T-cell (primary cell): Measurements from ENCODE around the gene EREG. TPM values are rescaled to one million over a fixed set of nuclear protein-coding genes. Genes with fewer than 3 reads are reported as not detected.
"Not testable (repeated sequence)": the region's sequence is repeated elsewhere in the genome, so short reads cannot be mapped to it uniquely, and the experiment has no call there.

Source experiments
- ATAC-seq, 4 experiments: fragments of 200-7000 bp in 3 of 4; fragments of 150-1000 bp in 1 of 4; cut with Tn5 transposase; replicated peaks in 1 of 4; 1 replicate in 3 of 4; 2 replicates in 1 of 4; pipeline ENCODE4 v1.10.0; 2021; ENCODE audit warnings: moderate library complexity in 3 of 4, mild to moderate bottlenecking in 2 of 4, moderate number of reproducible peaks in 1 of 4
- CTCF ChIA-PET, 2 donors: fragments of 300-600 bp; sonication (Branson Sonifier 250); formaldehyde crosslinking; loops; one replicate each; lab custom pipeline; 2022; ENCODE audit warnings: antibody characterized with exemption in 2 of 2; lab: Charles Lee
- POLR2A ChIA-PET, 2 donors: fragments of 300-600 bp; sonication (Branson Sonifier 250); formaldehyde crosslinking; loops; one replicate each; lab custom pipeline; 2022; ENCODE audit warnings: antibody characterized with exemption in 2 of 2; lab: Charles Lee
- DNase-seq, 35 experiments: peaks; one replicate each; pipeline versions ENCODE4 v3.0.0 to v3.0.0-alpha.2; 2013 to 2023
- H3K27ac ChIP-seq: one replicate; pipeline ENCODE4 v1.5.1; 2013; ENCODE audit warnings: low read length
- H3K27me3 ChIP-seq, 2 experiments: replicated peaks in 1 of 2; 1 replicate in 1 of 2; 2 replicates in 1 of 2; pipeline versions ENCODE4 v1.6.1 to v1.7.0; 2013; ENCODE audit warnings: low read length in 1 of 2, mixed read lengths in 1 of 2; ENCODE audit not compliant: control insufficient read depth in 2 of 2, insufficient read depth in 2 of 2; ENCODE audit errors: extremely low read depth in 1 of 2
- H3K36me3 ChIP-seq, 2 donors: 1 replicate in 1 of 2; 2 replicates in 1 of 2; pipeline versions ENCODE4 v1.6.1 to v1.7.0; 2013; ENCODE audit warnings: low read length in 1 of 2; ENCODE audit not compliant: control insufficient read depth in 2 of 2, insufficient read depth in 1 of 2; ENCODE audit errors: extremely low read depth in 1 of 2
- H3K4me1 ChIP-seq, 2 experiments: 1 replicate in 1 of 2; 2 replicates in 1 of 2; pipeline versions ENCODE4 v1.6.1 to v1.7.0; 2013; ENCODE audit warnings: low read length in 2 of 2, mixed read lengths in 1 of 2; ENCODE audit not compliant: insufficient read depth in 2 of 2, control insufficient read depth in 1 of 2; ENCODE audit errors: extremely low read depth in 1 of 2
- H3K4me3 ChIP-seq, 2 donors: 1 replicate in 1 of 2; 2 replicates in 1 of 2; pipeline versions ENCODE4 v1.5.1 to v1.7.0; 2013; ENCODE audit warnings: mild to moderate bottlenecking in 2 of 2, low read length in 1 of 2, moderate library complexity in 1 of 2; ENCODE audit not compliant: control insufficient read depth in 1 of 2; ENCODE audit errors: extremely low read depth in 1 of 2
- H3K9me3 ChIP-seq: 2 replicates; pipeline ENCODE4 v1.7.0; 2013
- H3K27ac Mint-ChIP-seq, 2 donors: one replicate each; pipeline ENCODE4 v1.8.0; 2020 to 2021; ENCODE audit warnings: mild to moderate bottlenecking in 2 of 2, mixed read lengths in 2 of 2
- H3K27me3 Mint-ChIP-seq, 2 donors: one replicate each; pipeline ENCODE4 v1.8.0; 2021 to 2022; ENCODE audit warnings: mixed read lengths in 2 of 2
- H3K36me3 Mint-ChIP-seq: one replicate; pipeline ENCODE4 v1.8.0; 2021; ENCODE audit warnings: mixed read lengths
- H3K4me1 Mint-ChIP-seq, 3 donors: one replicate each; pipeline ENCODE4 v1.8.0; 2020 to 2022; ENCODE audit warnings: mixed read lengths in 3 of 3, mild to moderate bottlenecking in 1 of 3
- H3K4me3 Mint-ChIP-seq, 3 donors: one replicate each; pipeline ENCODE4 v1.8.0; 2020 to 2022; ENCODE audit warnings: mild to moderate bottlenecking in 3 of 3, mixed read lengths in 3 of 3, moderate library complexity in 3 of 3
- H3K9me3 Mint-ChIP-seq, 3 donors: one replicate each; pipeline ENCODE4 v1.8.0; 2020 to 2022; ENCODE audit warnings: mixed read lengths in 3 of 3
- WGBS: methylation state at CpG from one replicate; pipeline ENCODE4 v1.1.5; 2013; ENCODE audit warnings: missing lambda C conversion rate; ENCODE audit not compliant: insufficient coverage; 5-methylcytosine and 5-hydroxymethylcytosine counted together
- total RNA-seq, 35 experiments: library from RNA in 6 of 35; stranded (reverse) in 6 of 35; fragments of 120-200 nt in 1 of 35; gene quantifications; one replicate each; pipeline versions ENCODE4 v1.2.1 to v1.2.4 and lab custom pipeline; 2013 to 2026

Gene EREG
- total RNA-seq, 5 donors from 2014 or later (not counting 1 experiment from before 2014, with no cell fraction given) = 0.16 to 1.5 (median 0.44) TPM

DNA sequence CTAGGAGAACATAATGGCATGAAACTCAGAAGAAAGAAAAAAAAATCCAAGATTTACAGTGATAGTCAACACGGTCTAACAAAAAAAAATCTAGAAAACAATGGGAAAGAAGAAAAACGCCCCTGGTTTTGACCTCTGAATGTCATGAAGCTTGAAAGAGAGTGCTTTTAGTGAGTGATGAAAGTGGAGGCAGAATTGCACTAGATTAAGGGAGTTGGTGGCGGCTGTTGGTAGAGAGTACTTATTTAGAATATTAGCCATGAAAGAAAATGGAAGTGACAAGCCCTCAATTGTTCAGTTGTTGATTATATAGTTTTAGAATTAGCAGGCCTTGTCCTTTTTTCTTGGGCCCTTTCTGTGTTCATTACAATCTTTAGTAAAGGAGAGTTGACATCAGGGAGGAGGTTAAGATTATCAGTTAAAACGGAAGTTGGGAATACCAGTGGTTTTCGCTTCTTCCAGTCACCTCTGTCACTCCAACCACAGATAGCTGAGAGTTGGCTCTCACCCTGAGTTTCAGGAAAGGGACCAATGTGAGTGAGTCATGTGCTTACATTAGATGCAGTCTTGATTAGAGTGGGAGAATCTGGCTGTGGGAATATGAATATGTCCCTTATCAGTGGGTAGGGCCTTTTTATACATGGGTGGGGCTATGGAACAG lies 29.7 kb downstream of the EREG start:
- no peaks in the 10 kb centered on the region for H3K9me3 Mint-ChIP-seq
- Histone ChIP-seq H3K36me3 (no peaks in the 10 kb centered on the region), H3K9me3 (no peaks in the 10 kb centered on the region), H3K4me1 (no peaks in the 10 kb centered on the region), H3K27ac (no peak overlapping the region), H3K4me3 (no peak overlapping the region), H3K27me3 (no peaks in the 10 kb centered on the region)
- WGBS = 67% methylated on average over 2 of the region's 5 CpGs
- POLR2A ChIA-PET = no interaction called here
- H3K27ac Mint-ChIP-seq = no peak overlapping the region
- H3K27me3 Mint-ChIP-seq = peaks cover 4 to 6% of the 10 kb centered on the region in 2 donors
- no peak overlapping the region for H3K4me3 Mint-ChIP-seq
- DNase-seq (no peak), ATAC-seq (no peak)
- CTCF ChIA-PET = interaction anchor here in 1 of 2 donors (0.7 kb wide), 1 partner anchor 305 kb away, joined by 3 read pairs; no protein-coding TSS in a partner anchor
- H3K4me1 Mint-ChIP-seq = peaks cover 5 to 10% (median 7%) of the 10 kb centered on the region in 3 donors
- no peaks in the 10 kb centered on the region for H3K36me3 Mint-ChIP-seq

DNA sequence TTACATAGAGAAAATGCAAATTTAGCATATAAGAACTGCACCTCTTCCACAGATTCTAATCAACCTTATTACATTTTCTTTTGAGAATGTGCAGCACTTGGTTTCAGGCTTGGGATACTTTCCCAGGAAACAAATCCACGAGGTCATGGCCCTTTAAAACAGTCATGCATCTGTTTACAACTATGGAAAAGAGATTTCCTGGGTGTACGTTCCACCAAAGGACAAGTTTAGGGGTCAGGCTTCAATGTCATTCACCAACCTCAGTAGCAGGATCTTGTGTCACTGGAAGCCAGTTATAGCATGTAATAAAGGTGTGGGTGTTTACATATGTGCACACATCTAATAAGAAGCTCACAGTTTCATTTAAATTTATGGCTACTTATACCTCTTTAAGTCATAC lies 30.7 kb downstream of the EREG start:
- DNase-seq = no peak

DNA sequence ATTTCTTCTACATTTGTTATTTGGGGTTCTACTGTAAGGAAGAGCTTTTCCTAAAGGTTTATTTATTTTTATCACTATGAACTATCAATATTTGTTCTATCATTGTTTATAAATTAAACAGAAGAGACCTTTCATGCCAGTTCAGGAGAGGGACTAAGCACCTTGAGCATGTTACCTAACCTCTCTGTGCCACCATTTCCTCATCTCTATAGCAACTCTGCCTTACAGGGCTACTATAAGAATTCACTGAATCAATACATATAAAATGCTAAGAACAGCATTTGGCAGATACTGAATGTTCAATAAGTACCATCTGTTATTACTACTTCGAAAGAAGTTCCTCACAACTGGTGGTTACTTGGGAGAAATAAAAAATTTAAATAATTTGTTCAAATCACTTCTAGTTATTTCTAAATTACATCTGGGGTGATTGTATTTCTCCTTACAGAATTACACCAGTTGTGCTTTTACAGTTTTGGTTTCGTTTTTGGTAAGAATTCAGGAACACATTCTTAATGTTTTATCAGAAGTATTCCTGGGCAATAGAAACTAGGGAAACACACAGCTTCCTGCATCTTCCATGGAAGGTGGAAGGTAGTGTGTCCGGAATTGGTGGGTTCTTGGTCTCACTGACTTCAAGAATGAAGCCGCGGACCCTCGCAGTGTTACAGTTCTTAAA lies 32.9 kb downstream of the EREG start:
- ChIA-PET POLR2A (interaction anchor here (1.1 to 3.2 kb wide), 4 partner anchors 19 to 49 kb away, joined by 3 to 24 read pairs (median 7); partner anchors contain the start of gene AREG (in 1 of the 2)), CTCF (interaction anchor here (0.5 to 2.2 kb wide), 5 partner anchors 17 to 225 kb away, joined by 3 to 8 read pairs (median 3); partner anchors contain the start of gene AREG (in 1 of the 2))
- Mint-ChIP-seq H3K9me3 (no peaks in the 10 kb centered on the region), H3K36me3 (no peaks in the 10 kb centered on the region), H3K27ac (peak overlapping the region; percentile 98), H3K4me3 (peak overlapping the region; percentile 94 to 96 (median 95)), H3K4me1 (peaks cover 5 to 13% (median 7%) of the 10 kb centered on the region in 3 donors), H3K27me3 (no peaks in the 10 kb centered on the region)
- peak; percentile 64 to 81 (median 77) for ATAC-seq
- Histone ChIP-seq H3K9me3 (no peaks in the 10 kb centered on the region), H3K4me1 (no peaks in the 10 kb centered on the region), H3K27ac (peak overlapping the region; percentile 84), H3K27me3 (no peaks in the 10 kb centered on the region), H3K36me3 (no peaks in the 10 kb centered on the region), H3K4me3 (peak overlapping the region; percentile 59 to 70)
- WGBS = 13% methylated on average over 4 of the region's 6 CpGs
- peak in 1 of 35 experiments; percentile 60 for DNase-seq

More for the DNA sequence above, 30.7 kb downstream of the EREG start:
- Mint-ChIP-seq H3K4me1 (peaks cover 5 to 10% (median 7%) of the 10 kb centered on the region in 3 donors), H3K27ac (no peak overlapping the region), H3K9me3 (no peaks in the 10 kb centered on the region), H3K4me3 (no peak overlapping the region), H3K36me3 (no peaks in the 10 kb centered on the region), H3K27me3 (no peaks in the 10 kb centered on the region)
- no peak for ATAC-seq
- Histone ChIP-seq H3K27ac (no peak overlapping the region), H3K27me3 (no peaks in the 10 kb centered on the region), H3K4me3 (no peak overlapping the region), H3K4me1 (no peaks in the 10 kb centered on the region), H3K36me3 (no peaks in the 10 kb centered on the region), H3K9me3 (no peaks in the 10 kb centered on the region)
- CTCF ChIA-PET = interaction anchor here (0.5 to 2.0 kb wide), 3 partner anchors 11 to 304 kb away, joined by 3 to 5 read pairs (median 3); no protein-coding TSS in a partner anchor
- WGBS = 38% methylated on average over 1 of the region's 2 CpGs
- POLR2A ChIA-PET = interaction anchor here in 1 of 2 donors (0.6 kb wide), 1 partner anchor 10 kb away, joined by 3 read pairs; no protein-coding TSS in a partner anchor

DNA sequence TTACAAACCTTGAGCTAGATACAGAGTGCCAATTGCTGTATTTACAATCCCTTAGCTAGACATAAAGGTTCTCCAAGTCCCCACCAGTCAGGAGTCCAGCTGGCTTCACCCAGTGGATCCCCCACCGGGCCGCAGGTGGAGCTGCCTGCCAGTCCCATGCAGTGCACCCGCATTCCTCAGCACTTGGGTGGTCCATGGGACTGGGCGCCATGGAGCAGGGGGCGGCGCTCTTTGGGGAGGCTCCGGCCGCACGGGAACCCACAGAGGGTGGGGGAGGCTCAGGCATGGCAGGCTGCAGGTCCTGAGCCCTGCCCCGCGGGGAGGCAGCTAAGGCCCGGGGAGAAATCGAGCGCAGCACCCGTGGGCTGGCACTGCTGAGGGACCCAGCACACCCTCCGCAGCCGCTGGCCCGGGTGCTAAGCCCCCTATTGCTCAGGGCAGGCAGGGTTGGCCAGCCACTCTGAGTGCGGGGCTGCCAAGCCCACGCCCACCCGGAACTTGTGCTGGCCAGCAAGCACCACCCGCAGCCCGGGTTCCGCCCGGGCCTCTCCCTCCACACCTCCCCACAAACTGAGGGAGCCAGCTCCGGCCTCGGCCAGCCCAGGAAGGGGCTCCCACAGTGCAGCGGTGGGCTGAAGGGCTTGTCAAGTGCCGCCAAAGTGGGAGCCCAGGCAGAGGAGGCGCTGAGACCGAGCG lies 34.1 kb downstream of the EREG start:
- H3K9me3 Mint-ChIP-seq, H3K4me3 ChIP-seq, H3K27me3 Mint-ChIP-seq, H3K27me3 ChIP-seq, H3K36me3 ChIP-seq, H3K9me3 ChIP-seq, H3K36me3 Mint-ChIP-seq, H3K4me1 ChIP-seq: not testable (repeated sequence)
- Mint-ChIP-seq H3K4me1 (peaks cover 5 to 14% (median 7%) of the 10 kb centered on the region in 3 donors), H3K27ac (peak overlapping the region; percentile 98), H3K4me3 (peak overlapping the region; percentile 94 to 96 (median 95))
- CTCF ChIA-PET = interaction anchor here (0.8 to 1.4 kb wide), 4 partner anchors 19 to 46 kb away, joined by 3 to 4 read pairs (median 3); partner anchors contain the start of gene AREG (in 2 of the 2)
- DNase-seq = peak in 1 of 35 experiments; percentile 4
- POLR2A ChIA-PET = interaction anchor here (1.1 to 3.2 kb wide), 4 partner anchors 21 to 48 kb away, joined by 3 to 24 read pairs (median 7); partner anchors contain the start of gene AREG (in 1 of the 2)
- H3K27ac ChIP-seq = peak overlapping the region; percentile 84
- WGBS = 97% methylated on average over 28 of the region's 32 CpGs
- ATAC-seq = peak in 1 of 4 experiments; percentile 21

DNA sequence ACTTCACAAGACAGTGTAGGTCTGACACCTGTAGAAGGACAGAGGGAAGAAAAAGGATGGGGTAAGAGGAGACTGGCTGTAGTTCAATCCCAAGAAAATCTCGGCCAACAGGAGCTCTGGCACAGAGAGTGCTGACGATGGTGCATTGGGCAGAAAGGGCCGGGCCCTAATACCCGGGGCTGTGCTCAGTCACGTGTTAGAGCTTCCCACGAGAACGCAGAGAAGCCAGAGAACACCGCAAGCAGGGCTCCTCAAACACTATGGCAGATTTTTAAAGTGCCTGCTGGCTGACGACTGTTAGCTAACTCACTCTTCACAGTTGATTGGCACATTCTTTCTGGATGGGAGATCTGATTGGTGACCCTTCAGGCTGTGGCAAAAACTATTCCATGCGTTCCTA lies 35.5 kb downstream of the EREG start:
- ChIA-PET CTCF (interaction anchor here in 1 of 2 donors (0.6 kb wide), 1 partner anchor 43 kb away, joined by 3 read pairs; no protein-coding TSS in a partner anchor), POLR2A (interaction anchor here (0.6 kb wide), 2 partner anchors 226 to 1620 kb away, joined by 3 to 4 read pairs; no protein-coding TSS in a partner anchor)
- 91% methylated on average over 7 of the region's 10 CpGs for WGBS
- Histone ChIP-seq H3K36me3 (no peaks in the 10 kb centered on the region), H3K4me1 (no peaks in the 10 kb centered on the region), H3K27me3 (no peaks in the 10 kb centered on the region), H3K9me3 (no peaks in the 10 kb centered on the region), H3K27ac (no peak overlapping the region), H3K4me3 (no peak overlapping the region)
- ATAC-seq (no peak), DNase-seq (no peak)
- Mint-ChIP-seq H3K4me1 (peaks cover 5 to 14% (median 7%) of the 10 kb centered on the region in 3 donors), H3K27ac (no peak overlapping the region), H3K27me3 (no peaks in the 10 kb centered on the region), H3K4me3 (no peak overlapping the region), H3K36me3 (no peaks in the 10 kb centered on the region), H3K9me3 (no peaks in the 10 kb centered on the region)
